ENCODE data around the gene PPP1R9B. TPM values are rescaled to one million over a fixed set of nuclear protein-coding genes. Genes with fewer than 3 reads are reported as not detected.

PPP1R9B gene
- total and polyA plus RNA-seq, 2 of the 8 experiments (the other 6 are each of a cell fraction or from before 2014, with no cell fraction given), result 5.2 to 13.1 TPM

DNA sequence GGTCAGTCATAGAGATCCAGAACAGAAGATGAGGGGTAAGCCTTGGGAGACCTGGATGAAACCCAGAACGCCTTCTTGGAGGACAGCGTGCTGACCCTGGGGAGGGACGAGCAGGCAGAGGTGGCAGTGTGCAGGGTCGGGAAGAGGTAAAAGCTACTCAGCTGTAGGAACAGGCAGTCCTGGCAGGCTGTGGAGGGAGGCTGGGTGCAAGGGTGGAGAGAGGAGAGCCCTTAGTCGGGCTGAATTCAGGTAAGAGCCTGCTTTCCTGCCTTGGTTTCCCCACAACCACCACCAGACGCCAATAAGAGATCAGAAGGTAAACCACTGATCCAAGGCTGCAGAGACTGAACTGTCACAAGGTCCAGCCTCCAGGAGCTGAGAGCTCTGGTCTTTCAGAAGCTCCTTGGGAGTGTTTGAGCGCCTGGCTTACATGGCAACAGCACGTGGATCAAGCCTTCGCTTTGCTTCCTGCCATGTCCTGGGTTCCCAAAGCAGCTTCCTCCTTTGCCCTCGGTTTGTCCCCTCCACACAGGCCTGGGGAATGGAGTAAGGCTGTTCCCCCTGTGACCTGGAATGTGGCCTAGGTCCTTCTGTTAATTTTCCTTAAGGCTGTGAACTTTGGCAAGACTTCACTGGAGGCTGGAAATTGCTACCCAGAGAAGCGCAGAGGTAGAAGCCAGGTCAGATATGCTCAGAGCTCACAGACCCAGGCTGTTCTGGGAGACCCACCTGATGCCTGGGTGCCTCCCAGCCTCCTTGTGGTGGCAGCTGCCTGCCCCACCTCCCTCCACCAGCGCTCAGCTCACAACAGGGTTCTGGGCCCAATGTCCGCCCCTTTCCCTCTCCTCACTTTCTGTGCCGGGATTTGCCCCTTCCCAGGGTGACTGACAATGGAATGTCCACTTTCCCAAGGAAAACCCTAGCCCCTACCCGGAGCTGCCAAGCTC is 59.2 kb downstream of the PPP1R9B start:
- Histone ChIP-seq H3K4me2 (ENCODE audit: insufficient read depth in 1 of 2, low read depth in 2 of 2, low read length in 2 of 2) (no peak overlapping the region), H2AFZ (ENCODE audit: low read length) (no peak overlapping the region), H3K9ac (replicated peaks in 1 of 4; ENCODE audit: extremely low read depth in 1 of 4, low read depth in 3 of 4, low read length in 3 of 4) (no peak overlapping the region), H3K79me1 (ENCODE audit: low read depth, low read length) (no peaks in the 10 kb centered on the region), H3K23ac (ENCODE audit: insufficient read length) (no peak overlapping the region), H3K56ac (replicated peaks; ENCODE audit: insufficient read length, low read depth, low read length) (no peak overlapping the region), H4K8ac (ENCODE audit: extremely low read depth, insufficient read depth, low read length) (no peak overlapping the region; the same call in 1 of the 2 replicates), H4K20me1 (replicated peaks in 1 of 2; ENCODE audit: control insufficient read depth in 1 of 2, insufficient read depth in 2 of 2, low read length in 2 of 2) (no peaks in the 10 kb centered on the region), H3K14ac (ENCODE audit: insufficient read length) (no peak overlapping the region), H3K4ac (replicated peaks; ENCODE audit: insufficient read length, low read depth, low read length) (no peak overlapping the region), H3K36me3 (ENCODE audit: control insufficient read depth in 2 of 4, insufficient read depth in 4 of 4, low read length in 3 of 4) (no peaks in the 10 kb centered on the region), H3K23me2 (ENCODE audit: low read depth, low read length) (peaks cover 13% of the 10 kb centered on the region), H4K5ac (ENCODE audit: insufficient read length, low read depth, low read length) (no peak overlapping the region), H3K79me2 (ENCODE audit: control insufficient read depth in 1 of 2, insufficient read depth in 2 of 2, low read length in 2 of 2) (peaks cover 0 to 4% of the 10 kb centered on the region in 2 experiments; a peak in 1 of 4 replicates), H3K4me3 (ENCODE audit: extremely low read depth in 1 of 4, insufficient read depth in 2 of 4, low read depth in 3 of 4, low read length in 4 of 4) (no peak overlapping the region), H3K9me3 (ENCODE audit: insufficient read depth in 2 of 2, low read depth in 1 of 2, low read length in 1 of 2) (no peaks in the 10 kb centered on the region), H4K91ac (replicated peaks; ENCODE audit: insufficient read length, low read length) (no peak overlapping the region), H2BK20ac (ENCODE audit: low read length) (no peak overlapping the region), H3K18ac (ENCODE audit: extremely low read depth, low read length) (no peak overlapping the region), H2BK120ac (replicated peaks; ENCODE audit: low read depth, low read length) (no peak overlapping the region), H3K27me3 (replicated peaks in 1 of 4; ENCODE audit: control insufficient read depth in 3 of 4, extremely low read depth in 1 of 4, insufficient read depth in 3 of 4, low read length in 3 of 4) (peaks cover 0 to 3% (median 0%) of the 10 kb centered on the region in 4 experiments; a peak in 3 of 7 replicates), H3K4me1 (replicated peaks in 1 of 4; ENCODE audit: control insufficient read depth in 3 of 4, insufficient read depth in 4 of 4, low read length in 3 of 4) (peaks cover 0 to 5% (median 2%) of the 10 kb centered on the region in 4 experiments; a peak in 5 of 7 replicates), H2BK15ac (ENCODE audit: low read length) (0 out of 2 replicates have a peak overlapping the region, but pooled peaks have one; percentile 72), H2BK12ac (ENCODE audit: low read depth, low read length) (no peak overlapping the region; the same call in 1 of the 2 replicates), H3K27ac (ENCODE audit: low read depth, low read length) (no peak overlapping the region), H2BK5ac (ENCODE audit: low read depth, low read length) (no peak overlapping the region), H2AK5ac (ENCODE audit: low read depth, low read length) (no peak overlapping the region)
- FAIRE-seq (no peak), DNase-seq (ENCODE audit: low read depth in 1 of 2, low spot score in 2 of 2) (no peak)
- 78% methylated on average over 15 of the region's 15 CpGs; no CpG with 5 or more reads in 1 of the 2 experiments for WGBS, 2 experiments (ENCODE audit: extremely low coverage in 1 of 2, insufficient coverage in 1 of 2, insufficient read length in 1 of 2, insufficient replicate concordance in 2 of 2, low coverage in 1 of 2, low lambda C conversion rate in 2 of 2, missing lambda C conversion rate in 1 of 2)
- ChIA-PET CTCF (ENCODE audit: partially characterized antibody) (interaction anchor here (0.5 to 15.7 kb wide), 22 partner anchors 10 to 231 kb away, joined by 3 to 412 read pairs (median 5); partner anchors contain the start of gene ITGA3), POLR2A (ENCODE audit: partially characterized antibody) (interaction anchor here (1.1 to 1.3 kb wide), 2 partner anchors 10 to 15 kb away, joined by 3 read pairs; no protein-coding TSS in a partner anchor)
- TF ChIP-seq CHD1 (IDR thresholded peaks at IDR 0.05; ENCODE audit: low read depth, low read length) (no peak), ZNF274 (IDR thresholded peaks at IDR 0.05; ENCODE audit: borderline replicate concordance, extremely low read depth, low read length) (no peak), JUN (IDR thresholded peaks at IDR 0.05; ENCODE audit: low read depth, low read length) (no peak), ASH2L (IDR thresholded peaks at IDR 0.05; ENCODE audit: low read length) (no peak), TBP (IDR thresholded peaks at IDR 0.05; ENCODE audit: low read depth, low read length) (no peak), TCF12 (IDR thresholded peaks at IDR 0.05; ENCODE audit: low read depth, low read length) (no peak), HDAC2 (IDR thresholded peaks at IDR 0.05; ENCODE audit: borderline replicate concordance in 1 of 2, low read depth in 2 of 2, low read length in 2 of 2) (no peak), BCL11A (IDR thresholded peaks at IDR 0.05; ENCODE audit: low read depth in 2 of 2, low read length in 2 of 2) (no peak), POLR2A (IDR thresholded peaks at IDR 0.05; ENCODE audit: control extremely low read depth in 1 of 2, low read depth in 2 of 2, low read length in 2 of 2) (no peak), SRF (IDR thresholded peaks at IDR 0.05; ENCODE audit: low read depth, low read length) (no peak)
- TF ChIP-seq, protein P1, sequence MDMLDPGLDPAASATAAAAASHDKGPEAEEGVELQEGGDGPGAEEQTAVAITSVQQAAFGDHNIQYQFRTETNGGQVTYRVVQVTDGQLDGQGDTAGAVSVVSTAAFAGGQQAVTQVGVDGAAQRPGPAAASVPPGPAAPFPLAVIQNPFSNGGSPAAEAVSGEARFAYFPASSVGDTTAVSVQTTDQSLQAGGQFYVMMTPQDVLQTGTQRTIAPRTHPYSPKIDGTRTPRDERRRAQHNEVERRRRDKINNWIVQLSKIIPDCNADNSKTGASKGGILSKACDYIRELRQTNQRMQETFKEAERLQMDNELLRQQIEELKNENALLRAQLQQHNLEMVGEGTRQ (IDR thresholded peaks at IDR 0.05; ENCODE audit: low read length), result no peak
